Ovary (tissue), 9 donors: Measurements from ENCODE around the gene C10orf62. TPM values are rescaled to one million over a fixed set of nuclear protein-coding genes. Genes with fewer than 3 reads are reported as not detected.

Source experiments
- DNase-seq, 5 donors: peaks; one replicate each; pipeline ENCODE4 v3.0.0-alpha.2; 2019 to 2020
- H3K27ac ChIP-seq, 2 donors: fragments of 200-600 bp; one replicate each; pipeline versions ENCODE4 v1.5.1 to v1.8.0; 2019 to 2022
- H3K27me3 ChIP-seq: fragments of 200-600 bp; one replicate; pipeline ENCODE4 v1.8.0; 2022
- H3K36me3 ChIP-seq: fragments of 200-600 bp; sonication (generic); one replicate; pipeline ENCODE4 v1.5.1; 2019
- H3K4me1 ChIP-seq: one replicate; pipeline ENCODE4 v1.8.1; 2013; ENCODE audit warnings: mild to moderate bottlenecking, moderate library complexity; ENCODE audit not compliant: insufficient read depth
- H3K4me3 ChIP-seq: fragments of 200-600 bp; sonication (generic); one replicate; pipeline ENCODE4 v1.5.1; 2017
- H3K9me3 ChIP-seq, 2 donors: fragments of 200-600 bp in 1 of 2; sonication (generic) in 1 of 2; one replicate each; pipeline versions ENCODE4 v1.5.1 to v1.8.1; 2013 to 2019; ENCODE audit warnings: mild to moderate bottlenecking in 1 of 2, moderate library complexity in 1 of 2
- EP300 ChIP-seq: sonication (generic); formaldehyde crosslinking; IDR thresholded peaks from one replicate; pipeline ENCODE4 v1.6.1; 2017; ENCODE audit warnings: antibody characterized with exemption
- POLR2A ChIP-seq: fragments of 450-650 bp; IDR thresholded peaks from one replicate; pipeline ENCODE4 v1.6.1; 2017; ENCODE audit warnings: antibody characterized with exemption, mild to moderate bottlenecking, moderate library complexity
- WGBS, 3 donors: extraction: QIAGEN DNeasy Blood & Tissue Kit in 1 of 3; methylation state at CpG; one replicate each; pipeline versions ENCODE4 v1.1.5 to v1.1.7; 2013 to 2017; 5-methylcytosine and 5-hydroxymethylcytosine counted together
- intact Hi-C, 4 donors: fragments of 100-400 bp; cut with DNase I; formaldehyde crosslinking; loops; one replicate each; pipeline versions ENCODE4 v1.11.0 to v1.15.1; 2022 to 2023
- polyA plus RNA-seq, 2 donors: library from polyadenylated mRNA; stranded (reverse); fragments of 200-250 nt in 1 of 2; fragments of 350-450 nt in 1 of 2; fragmentation: Illumina TruSeq in 1 of 2; extraction: RNeasy Lipid Tissue Mini Kit (QIAGEN cat#74804) in 1 of 2; gene quantifications; one replicate each; pipeline ENCODE4 v1.2.3, GENCODE V29; 2013 to 2014
- total RNA-seq, 7 donors: library from RNA; depleted of rRNA in 2 of 7; stranded (reverse); fragments of >200 nt in 2 of 7; fragmentation: NEBNext Ultra II Directional in 3 of 7; extraction: Animal tissue kit (Norgen Biotek cat#: 25700) in 3 of 7; gene quantifications; one replicate each; pipeline versions ENCODE4 v1.1.0 to v1.2.4, GENCODE V29; 2016 to 2023
- TF ChIP-seq, protein P1 (sequence below), 3 donors: fragments of 450-650 bp in 2 of 3; fragments of 200-600 bp in 1 of 3; IDR thresholded peaks; one replicate each; pipeline versions ENCODE4 v1.5.1 to v1.8.0; 2016 to 2022; ENCODE audit warnings: antibody characterized with exemption in 3 of 3, mild to moderate bottlenecking in 1 of 3
- donor health status: DM: no; HTN: no; CAD: no; lungs with moderate emphysema.
- donor health status: DM: no; HTN: no; CAD: no.
- donor health status: Bipolar disorder and iron deficiency.
- donor health status: DM: yes; HTN: yes; CAD: no.
- donor health status: DM: no; HTN: no; CAD: no.
- donor health status: DM: yes; HTN: yes; CAD: no.

Gene C10orf62
- total and polyA plus RNA-seq, 9 donors: 0.48 TPM; not detected in 8

GRCh38 chr10:97601268-97602215 is 12.0 kb downstream of the C10orf62 start:
- TF ChIP-seq, protein P1, sequence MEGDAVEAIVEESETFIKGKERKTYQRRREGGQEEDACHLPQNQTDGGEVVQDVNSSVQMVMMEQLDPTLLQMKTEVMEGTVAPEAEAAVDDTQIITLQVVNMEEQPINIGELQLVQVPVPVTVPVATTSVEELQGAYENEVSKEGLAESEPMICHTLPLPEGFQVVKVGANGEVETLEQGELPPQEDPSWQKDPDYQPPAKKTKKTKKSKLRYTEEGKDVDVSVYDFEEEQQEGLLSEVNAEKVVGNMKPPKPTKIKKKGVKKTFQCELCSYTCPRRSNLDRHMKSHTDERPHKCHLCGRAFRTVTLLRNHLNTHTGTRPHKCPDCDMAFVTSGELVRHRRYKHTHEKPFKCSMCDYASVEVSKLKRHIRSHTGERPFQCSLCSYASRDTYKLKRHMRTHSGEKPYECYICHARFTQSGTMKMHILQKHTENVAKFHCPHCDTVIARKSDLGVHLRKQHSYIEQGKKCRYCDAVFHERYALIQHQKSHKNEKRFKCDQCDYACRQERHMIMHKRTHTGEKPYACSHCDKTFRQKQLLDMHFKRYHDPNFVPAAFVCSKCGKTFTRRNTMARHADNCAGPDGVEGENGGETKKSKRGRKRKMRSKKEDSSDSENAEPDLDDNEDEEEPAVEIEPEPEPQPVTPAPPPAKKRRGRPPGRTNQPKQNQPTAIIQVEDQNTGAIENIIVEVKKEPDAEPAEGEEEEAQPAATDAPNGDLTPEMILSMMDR (IDR thresholded peaks at IDR 0.05): no peak
- TF ChIP-seq POLR2A (no peak), EP300 (no peak)
- no peak for DNase-seq
- Histone ChIP-seq H3K27ac (no peak overlapping the region), H3K4me3 (no peak overlapping the region), H3K4me1 (no peaks in the 10 kb centered on the region), H3K9me3 (no peaks in the 10 kb centered on the region), H3K27me3 (no peaks in the 10 kb centered on the region), H3K36me3 (no peaks in the 10 kb centered on the region)
- intact Hi-C loops: no loop called here
- WGBS, 3 donors: 77 to 80% (median 77%) methylated on average over 21 of the region's 21 CpGs

DNA sequence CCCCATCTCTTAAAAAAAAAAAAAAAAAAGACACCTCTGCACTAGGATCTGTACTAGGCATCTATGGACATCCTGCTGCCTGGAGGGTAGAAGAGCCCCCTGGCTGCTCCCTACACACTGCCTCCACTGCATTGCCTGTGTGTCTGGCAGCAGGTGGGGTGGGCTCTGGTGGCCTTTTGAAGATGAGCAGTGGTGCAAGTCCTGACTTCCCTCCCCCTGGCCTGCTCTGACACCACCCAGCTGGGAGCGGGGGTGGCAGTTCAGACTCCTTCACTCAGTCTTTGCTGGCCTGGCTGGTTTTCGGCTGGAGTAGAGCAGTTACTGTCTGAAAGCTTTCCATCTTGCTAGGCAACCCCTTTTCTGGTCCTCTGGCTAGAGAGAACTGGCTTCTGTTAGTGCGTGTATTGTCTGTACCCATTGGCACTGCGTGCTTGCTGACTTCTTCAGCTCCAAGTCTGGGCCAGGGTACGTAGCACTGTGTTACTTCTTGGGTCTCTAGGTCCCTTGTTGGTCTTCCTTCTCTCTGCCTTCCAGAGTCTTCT is 17.6 kb downstream of the C10orf62 start:
- Histone ChIP-seq H3K27me3 (no peaks in the 10 kb centered on the region), H3K4me1 (no peaks in the 10 kb centered on the region), H3K27ac (no peak overlapping the region), H3K9me3 (no peaks in the 10 kb centered on the region), H3K4me3 (no peak overlapping the region), H3K36me3 (no peaks in the 10 kb centered on the region)
- TF ChIP-seq, protein P1 (IDR thresholded peaks at IDR 0.05): no peak
- no peak for TF ChIP-seq EP300
- TF ChIP-seq POLR2A: no peak
- 91 to 96% (median 94%) methylated on average over 5 of the region's 5 CpGs for WGBS, 3 donors
- intact Hi-C loops: no loop called here
- no peak for DNase-seq

GRCh38 chr10:97608991-97609561 is 19.6 kb downstream of the C10orf62 start:
- TF ChIP-seq EP300 (no peak), POLR2A (no peak)
- TF ChIP-seq, protein P1 (IDR thresholded peaks at IDR 0.05): no peak
- WGBS, 3 donors: 60 to 72% (median 68%) methylated on average over 13 of the region's 13 CpGs
- no peaks in the 10 kb centered on the region for H3K27me3 ChIP-seq
- no peak overlapping the region for H3K4me3 ChIP-seq
- intact Hi-C loops: no loop called here
- no peaks in the 10 kb centered on the region for H3K9me3 ChIP-seq
- no peaks in the 10 kb centered on the region for H3K4me1 ChIP-seq
- no peaks in the 10 kb centered on the region for H3K36me3 ChIP-seq
- no peak overlapping the region for H3K27ac ChIP-seq
- no peak for DNase-seq

DNA sequence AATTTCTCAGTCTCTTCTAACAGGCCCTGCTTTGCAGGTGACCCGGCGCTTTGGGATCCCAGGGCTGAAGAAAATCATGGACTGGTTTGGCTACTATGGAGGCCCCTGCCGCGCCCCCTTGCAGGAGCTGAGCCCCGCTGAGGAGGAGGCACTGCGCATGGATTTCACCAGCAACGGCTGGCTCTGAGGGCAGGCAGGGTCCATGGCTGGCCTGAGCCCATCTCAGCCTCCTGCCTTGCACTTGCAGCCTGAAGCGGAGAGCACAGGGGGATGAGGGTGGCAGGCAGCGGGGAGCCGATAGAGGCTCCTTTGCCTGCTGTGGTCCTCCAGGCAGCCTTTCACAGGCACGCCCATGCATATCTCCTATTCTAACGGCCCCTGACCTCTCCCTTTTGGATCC is 22.0 kb downstream of the C10orf62 start:
- no peak overlapping the region for H3K4me3 ChIP-seq

More for the DNA sequence above, 22.0 kb downstream of the C10orf62 start:
- intact Hi-C loops: loop anchor here in 2 of 4 donors (2.0 to 10.0 kb wide), 4 partner anchors 21 to 207 kb away; partner anchors contain the start of genes ANKRD2 (in 1 of the 2) and RRP12 (in 1 of the 2)
- Histone ChIP-seq H3K9me3 (no peaks in the 10 kb centered on the region), H3K36me3 (no peaks in the 10 kb centered on the region), H3K27me3 (no peaks in the 10 kb centered on the region), H3K27ac (no peak overlapping the region), H3K4me1 (no peaks in the 10 kb centered on the region)
- DNase-seq: no peak
- TF ChIP-seq, protein P1 (IDR thresholded peaks at IDR 0.05): no peak
- no peak for TF ChIP-seq EP300
- TF ChIP-seq POLR2A: no peak
- 88 to 89% (median 89%) methylated on average over 12 of the region's 12 CpGs for WGBS, 3 donors
